IPS-NIHi11 (cell line): ENCODE results near the gene RGS11.

ENCODE experiments used
- DNase-seq: peaks from one replicate; pipeline ENCODE4 v3.0.0; 2012; ENCODE audit warnings: mixed read lengths, low spot score

Gene RGS11

GRCh38 chr16:296806-297510 is 21.2 kb upstream of the RGS11 start:
- no peak for DNase-seq

- DNase-seq: no peak
These were observed 20.5 kb upstream of the RGS11 start for GRCh38 chr16:296276-296675.

GRCh38 chr16:293043-293775 is 17.5 kb upstream of the RGS11 start:
- DNase-seq: no peak

- no peak for DNase-seq
These were observed 15.8 kb upstream of the RGS11 start for GRCh38 chr16:291539-291938.

- DNase-seq: no peak
These were observed 15.1 kb upstream of the RGS11 start for GRCh38 chr16:290681-291405.

GRCh38 chr16:290015-290680 is 14.4 kb upstream of the RGS11 start:
- DNase-seq: no peak

GRCh38 chr16:289395-289997 is 13.8 kb upstream of the RGS11 start:
- no peak for DNase-seq

GRCh38 chr16:287981-288920 is 12.5 kb upstream of the RGS11 start:
- no peak for DNase-seq

GRCh38 chr16:287298-287811 is 11.6 kb upstream of the RGS11 start:
- DNase-seq: no peak

GRCh38 chr16:286491-287297 is 10.9 kb upstream of the RGS11 start:
- no peak for DNase-seq

- no peak for DNase-seq
These were observed 9.7 kb upstream of the RGS11 start for GRCh38 chr16:285146-286055.

GRCh38 chr16:284204-285120 is 8.7 kb upstream of the RGS11 start:
- no peak for DNase-seq

- DNase-seq: no peak
These were observed 7.5 kb upstream of the RGS11 start, which contains the start of gene PDIA2 for GRCh38 chr16:283033-283805. Gene PDIA2, plus strand, starts transcription at chr16:283164. Its CDS starts 6 bp downstream, at chr16:283170.

GRCh38 chr16:282491-282890 is 6.7 kb upstream of the RGS11 start:
- DNase-seq: no peak

GRCh38 chr16:281660-282255 is 6.0 kb upstream of the RGS11 start:
- no peak for DNase-seq

GRCh38 chr16:280991-281659 is 5.4 kb upstream of the RGS11 start:
- peak; percentile 71 for DNase-seq
